ENCODE measurements around the gene ASPN.

DNA sequence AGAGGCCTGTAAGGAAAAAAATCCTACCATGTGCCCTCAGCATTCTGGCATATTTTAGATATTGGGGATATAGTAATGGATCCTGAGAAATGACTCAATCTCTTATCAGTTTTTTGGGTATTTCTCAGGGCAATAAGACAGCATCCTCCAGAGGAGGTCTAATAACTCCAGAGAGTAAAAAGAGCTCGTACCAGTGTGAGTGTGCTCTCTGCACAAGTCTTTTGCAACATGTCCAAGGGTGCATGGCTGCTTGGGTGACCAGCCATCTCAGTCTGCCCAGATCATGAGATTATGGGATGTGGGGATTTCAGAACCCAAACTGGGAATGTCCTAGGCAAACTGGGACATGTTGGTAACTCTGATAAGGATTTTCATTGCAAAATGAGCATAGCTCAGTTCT lies 15.3 kb downstream of the ASPN start:
- TF ChIP-seq, protein P1, sequence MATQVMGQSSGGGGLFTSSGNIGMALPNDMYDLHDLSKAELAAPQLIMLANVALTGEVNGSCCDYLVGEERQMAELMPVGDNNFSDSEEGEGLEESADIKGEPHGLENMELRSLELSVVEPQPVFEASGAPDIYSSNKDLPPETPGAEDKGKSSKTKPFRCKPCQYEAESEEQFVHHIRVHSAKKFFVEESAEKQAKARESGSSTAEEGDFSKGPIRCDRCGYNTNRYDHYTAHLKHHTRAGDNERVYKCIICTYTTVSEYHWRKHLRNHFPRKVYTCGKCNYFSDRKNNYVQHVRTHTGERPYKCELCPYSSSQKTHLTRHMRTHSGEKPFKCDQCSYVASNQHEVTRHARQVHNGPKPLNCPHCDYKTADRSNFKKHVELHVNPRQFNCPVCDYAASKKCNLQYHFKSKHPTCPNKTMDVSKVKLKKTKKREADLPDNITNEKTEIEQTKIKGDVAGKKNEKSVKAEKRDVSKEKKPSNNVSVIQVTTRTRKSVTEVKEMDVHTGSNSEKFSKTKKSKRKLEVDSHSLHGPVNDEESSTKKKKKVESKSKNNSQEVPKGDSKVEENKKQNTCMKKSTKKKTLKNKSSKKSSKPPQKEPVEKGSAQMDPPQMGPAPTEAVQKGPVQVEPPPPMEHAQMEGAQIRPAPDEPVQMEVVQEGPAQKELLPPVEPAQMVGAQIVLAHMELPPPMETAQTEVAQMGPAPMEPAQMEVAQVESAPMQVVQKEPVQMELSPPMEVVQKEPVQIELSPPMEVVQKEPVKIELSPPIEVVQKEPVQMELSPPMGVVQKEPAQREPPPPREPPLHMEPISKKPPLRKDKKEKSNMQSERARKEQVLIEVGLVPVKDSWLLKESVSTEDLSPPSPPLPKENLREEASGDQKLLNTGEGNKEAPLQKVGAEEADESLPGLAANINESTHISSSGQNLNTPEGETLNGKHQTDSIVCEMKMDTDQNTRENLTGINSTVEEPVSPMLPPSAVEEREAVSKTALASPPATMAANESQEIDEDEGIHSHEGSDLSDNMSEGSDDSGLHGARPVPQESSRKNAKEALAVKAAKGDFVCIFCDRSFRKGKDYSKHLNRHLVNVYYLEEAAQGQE (IDR thresholded peaks at IDR 0.05; ENCODE audit: insufficient read depth in 1 of 2, low read depth in 2 of 2, low read length in 2 of 2) = no peak
- TF ChIP-seq POLR2AphosphoS5 (IDR thresholded peaks at IDR 0.05; ENCODE audit: low read depth, low read length) (no peak), TAF1 (IDR thresholded peaks at IDR 0.05; ENCODE audit: borderline replicate concordance, insufficient read depth, low read length) (no peak), SIN3A (IDR thresholded peaks at IDR 0.05; ENCODE audit: borderline replicate concordance, insufficient read depth, low read length) (no peak)
